IPS-18c (cell line): Measurements from ENCODE around the gene SGMS1.
"Not testable (repeated sequence)": the region's sequence is repeated elsewhere in the genome, so short reads cannot be mapped to it uniquely, and the experiment has no call there.

Experiments used
- H3K4me3 ChIP-seq: 2 replicates; pipeline ENCODE4 v1.7.0; 2013; ENCODE audit warnings: low read depth, mild to moderate bottlenecking, low read length, moderate library complexity; ENCODE audit not compliant: insufficient read depth
- H3K9me3 ChIP-seq: one replicate; pipeline ENCODE4 v1.6.1; 2013; ENCODE audit warnings: mild to moderate bottlenecking, low read length, moderate library complexity; ENCODE audit not compliant: control insufficient read depth, insufficient read depth

Gene SGMS1

GRCh38 chr10:50293513-50294313 lies 330.0 kb downstream of the SGMS1 start:
- H3K4me3 ChIP-seq, result no peak overlapping the region
- no peaks in the 10 kb centered on the region for H3K9me3 ChIP-seq

- Histone ChIP-seq H3K4me3 (no peak overlapping the region), H3K9me3 (no peaks in the 10 kb centered on the region)
Observed at GRCh38 chr10:50291261-50291850, 332.4 kb downstream of the SGMS1 start.

GRCh38 chr10:50289196-50289595 lies 334.6 kb downstream of the SGMS1 start:
- no peaks in the 10 kb centered on the region for H3K9me3 ChIP-seq
- no peak overlapping the region for H3K4me3 ChIP-seq

GRCh38 chr10:50286996-50287803 lies 336.6 kb downstream of the SGMS1 start:
- no peak overlapping the region for H3K4me3 ChIP-seq
- H3K9me3 ChIP-seq, result no peaks in the 10 kb centered on the region

GRCh38 chr10:50286517-50286916 lies 337.2 kb downstream of the SGMS1 start:
- H3K4me3 ChIP-seq, result no peak overlapping the region
- H3K9me3 ChIP-seq, result no peaks in the 10 kb centered on the region

- Histone ChIP-seq H3K9me3 (no peaks in the 10 kb centered on the region), H3K4me3 (no peak overlapping the region)
Observed at GRCh38 chr10:50281967-50282522, 341.7 kb downstream of the SGMS1 start.

- Histone ChIP-seq H3K4me3 (no peak overlapping the region), H3K9me3 (no peaks in the 10 kb centered on the region)
Observed at GRCh38 chr10:50281210-50281966, 342.4 kb downstream of the SGMS1 start.

GRCh38 chr10:50280049-50280841 lies 343.5 kb downstream of the SGMS1 start:
- Histone ChIP-seq H3K9me3 (no peaks in the 10 kb centered on the region), H3K4me3 (no peak overlapping the region)

- H3K9me3 ChIP-seq, result no peaks in the 10 kb centered on the region
Observed at GRCh38 chr10:50279489-50279888, 344.3 kb downstream of the SGMS1 start.

GRCh38 chr10:50275650-50276235 lies 348.0 kb downstream of the SGMS1 start:
- no peaks in the 10 kb centered on the region for H3K9me3 ChIP-seq

More at GRCh38 chr10:50279489-50279888, 344.3 kb downstream of the SGMS1 start:
- no peak overlapping the region for H3K4me3 ChIP-seq

GRCh38 chr10:50272531-50272930 lies 351.2 kb downstream of the SGMS1 start:
- no peak overlapping the region for H3K4me3 ChIP-seq
- no peaks in the 10 kb centered on the region for H3K9me3 ChIP-seq

More at GRCh38 chr10:50275650-50276235, 348.0 kb downstream of the SGMS1 start:
- no peak overlapping the region for H3K4me3 ChIP-seq

GRCh38 chr10:50271564-50272250 lies 352.0 kb downstream of the SGMS1 start:
- Histone ChIP-seq H3K4me3 (no peak overlapping the region), H3K9me3 (no peaks in the 10 kb centered on the region)

- not testable (repeated sequence) for H3K9me3 ChIP-seq, H3K4me3 ChIP-seq
Observed at GRCh38 chr10:50267877-50268276, 355.9 kb downstream of the SGMS1 start.

- H3K4me3 ChIP-seq, H3K9me3 ChIP-seq: not testable (repeated sequence)
Observed at GRCh38 chr10:50262625-50263024, 361.1 kb downstream of the SGMS1 start.

GRCh38 chr10:50260791-50261281 lies 362.9 kb downstream of the SGMS1 start:
- Histone ChIP-seq H3K9me3 (peaks cover 2% of the 10 kb centered on the region), H3K4me3 (no peak overlapping the region)
